GM10266 (cell line): Measurements from ENCODE around the gene MYBPC1.

Experiments used
- DNase-seq: peaks from one replicate; pipeline ENCODE4 v3.0.0; 2012; ENCODE audit errors: extremely low spot score
- CTCF ChIP-seq: IDR thresholded peaks from 2 replicates; pipeline ENCODE4 v1.5.1; 2012; ENCODE audit warnings: mild to moderate bottlenecking, low read depth; ENCODE audit not compliant: control insufficient read depth, insufficient read depth; ENCODE audit errors: missing control alignments

The MYBPC1 gene

DNA sequence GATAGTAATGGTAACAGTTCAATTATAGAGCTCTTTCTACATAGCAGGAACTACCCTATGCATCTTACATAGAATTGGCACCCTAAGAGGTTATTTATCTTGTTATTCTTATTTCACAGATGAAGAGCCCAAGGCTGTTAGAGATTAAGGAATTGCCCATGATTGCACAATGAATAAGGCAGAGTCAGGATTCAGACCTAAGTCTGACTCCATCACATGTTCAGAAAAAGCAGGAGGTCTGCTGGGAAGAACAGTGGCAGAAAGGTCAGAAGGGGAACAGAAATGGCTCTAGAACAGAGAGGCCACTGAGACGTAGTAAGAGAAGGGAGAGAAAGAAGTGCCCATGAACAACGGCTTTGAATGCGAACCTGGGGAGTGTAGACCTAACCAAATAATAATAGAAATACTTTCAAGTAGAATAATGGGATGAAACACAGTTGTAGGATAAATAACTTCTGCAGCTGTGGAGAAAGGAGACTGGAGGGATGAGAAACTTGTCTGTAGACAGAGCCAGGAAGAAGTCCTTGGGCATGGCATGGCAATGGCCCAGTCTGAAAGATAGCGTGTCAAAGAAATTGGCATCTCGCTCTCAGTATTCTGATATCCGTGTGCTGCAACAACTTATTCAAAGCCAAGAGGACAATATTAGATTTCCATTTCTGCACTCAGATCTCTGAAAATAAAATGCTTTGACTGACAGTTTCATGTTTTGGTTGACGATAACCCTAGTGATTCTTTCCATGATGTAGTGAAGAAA lies 17.6 kb downstream of the MYBPC1 start:
- DNase-seq = no peak
- TF ChIP-seq CTCF = no peak

DNA sequence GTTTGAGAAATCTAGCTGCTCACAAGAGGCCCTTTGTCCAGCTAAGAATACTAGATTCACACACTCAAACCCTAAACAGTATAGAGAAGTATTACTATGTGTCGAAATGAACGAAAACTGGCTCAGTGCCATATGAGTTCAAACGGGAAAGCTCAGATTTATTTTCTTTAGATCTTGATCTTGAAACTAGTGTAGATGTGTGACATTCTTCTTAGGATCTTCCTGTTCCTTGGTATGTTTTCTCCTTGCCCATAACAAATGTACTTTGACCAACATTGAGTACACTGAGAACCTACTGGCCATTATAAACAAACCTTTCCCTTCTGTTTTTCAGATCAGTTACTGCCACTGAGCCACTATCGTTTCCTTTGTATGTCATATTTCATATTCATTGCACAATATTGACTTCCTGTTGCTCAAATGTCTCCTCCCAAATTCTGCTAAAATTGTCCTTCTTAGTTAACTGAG lies 21.3 kb downstream of the MYBPC1 start:
- no peak for TF ChIP-seq CTCF
- no peak for DNase-seq

DNA sequence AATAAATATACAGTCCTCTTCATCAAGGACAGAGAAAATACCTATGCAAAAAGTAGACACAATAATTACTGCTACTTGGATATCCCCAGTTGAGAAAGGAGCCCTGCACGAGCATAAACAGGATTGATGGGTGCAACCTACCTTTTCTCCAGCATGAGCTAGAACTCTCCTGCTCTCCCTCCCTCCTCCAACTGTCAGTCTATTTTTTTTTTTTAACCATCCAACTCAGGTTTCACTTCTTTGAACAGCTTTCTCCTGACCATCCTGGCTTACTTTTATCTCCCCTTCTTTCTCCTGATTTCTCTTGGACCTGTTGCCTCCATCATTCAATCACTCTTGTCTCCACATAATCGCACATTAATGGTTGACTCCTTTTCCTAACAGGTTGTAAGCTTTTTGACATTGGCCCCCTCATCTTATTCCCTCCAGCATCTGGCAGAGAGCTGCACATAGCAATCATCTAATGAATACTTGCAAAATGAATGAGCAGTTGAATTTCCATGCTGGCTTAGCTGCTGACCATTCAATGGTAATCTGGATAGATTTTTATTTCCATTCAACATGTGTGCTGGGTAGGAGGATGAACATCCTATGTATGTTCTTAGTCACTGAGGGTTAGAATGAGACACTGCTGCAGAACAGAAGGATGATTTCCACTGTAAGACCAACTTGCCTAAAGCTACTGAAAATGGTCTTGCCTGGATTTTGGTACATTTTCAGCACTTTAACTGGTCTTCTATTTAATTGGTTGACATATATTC lies 24.4 kb downstream of the MYBPC1 start:
- TF ChIP-seq CTCF = no peak
- DNase-seq = no peak

GRCh38 chr12:101619858-101620761 lies 25.3 kb downstream of the MYBPC1 start:
- no peak for DNase-seq
- no peak for TF ChIP-seq CTCF

DNA sequence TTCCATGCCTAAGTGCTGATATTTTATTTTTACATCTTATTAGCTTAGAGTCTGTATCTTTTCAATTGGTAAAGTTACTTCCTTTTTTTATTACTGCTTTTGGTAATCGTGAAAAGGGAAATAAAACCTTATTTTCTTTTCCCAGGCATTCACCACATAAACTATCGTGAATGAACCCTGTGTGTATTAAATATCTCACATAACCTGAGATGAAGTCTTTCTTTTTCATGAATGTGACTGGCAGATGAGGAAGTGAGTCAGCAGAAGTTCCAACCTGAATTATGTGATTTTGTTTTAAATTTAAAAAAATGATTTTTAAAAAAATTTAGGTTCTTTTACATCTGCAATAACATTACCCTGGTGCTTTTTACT lies 26.0 kb downstream of the MYBPC1 start:
- no peak for DNase-seq
- no peak for TF ChIP-seq CTCF

- TF ChIP-seq CTCF = no peak
- no peak for DNase-seq
Measured at GRCh38 chr12:101628676-101629075, 33.9 kb downstream of the MYBPC1 start.
